KMS-11 (cell line): Measurements from ENCODE around the gene COLEC12.

ENCODE experiments used
- H2AFZ ChIP-seq: fragments of 200-600 bp; sonication (generic); 2 replicates; pipeline ENCODE4 v1.6.1; 2016; ENCODE audit warnings: antibody characterized with exemption, mixed run types, low read depth
- H3K27ac ChIP-seq: fragments of 200-600 bp; sonication (generic); 2 replicates; pipeline ENCODE4 v1.6.1; 2016; ENCODE audit warnings: mild to moderate bottlenecking, mixed run types
- H3K27me3 ChIP-seq: fragments of 200-600 bp; sonication (generic); 2 replicates; pipeline ENCODE4 v1.6.1; 2017; ENCODE audit warnings: mild to moderate bottlenecking, low read depth, mixed run types, moderate library complexity; ENCODE audit not compliant: insufficient read depth
- H3K36me3 ChIP-seq: fragments of 200-600 bp; sonication (generic); 2 replicates; pipeline ENCODE4 v1.6.1; 2017; ENCODE audit warnings: mild to moderate bottlenecking, mixed run types; ENCODE audit not compliant: insufficient read depth
- H3K4me1 ChIP-seq: fragments of 200-600 bp; sonication (generic); 2 replicates; pipeline ENCODE4 v1.6.1; 2016; ENCODE audit warnings: mild to moderate bottlenecking, low read depth, mixed run types; ENCODE audit not compliant: poor library complexity, severe bottlenecking
- H3K4me2 ChIP-seq: fragments of 200-600 bp; sonication (generic); 2 replicates; pipeline ENCODE4 v1.7.0; 2016; ENCODE audit warnings: mild to moderate bottlenecking, mixed run types
- H3K4me3 ChIP-seq: fragments of 200-600 bp; sonication (generic); IDR thresholded peaks from 2 replicates; pipeline ENCODE4 v1.6.1; 2017; ENCODE audit warnings: low read depth, low read length, mixed read lengths; ENCODE audit not compliant: insufficient read depth
- H3K79me2 ChIP-seq: fragments of 200-600 bp; sonication (generic); 2 replicates; pipeline ENCODE4 v1.6.1; 2016; ENCODE audit warnings: low read depth, mixed run types; ENCODE audit not compliant: insufficient read depth
- H3K9ac ChIP-seq: fragments of 200-600 bp; sonication (generic); 2 replicates; pipeline ENCODE4 v1.6.1; 2016; ENCODE audit warnings: mild to moderate bottlenecking, mixed run types
- H4K20me1 ChIP-seq: fragments of 200-600 bp; sonication (generic); 2 replicates; pipeline ENCODE4 v1.6.1; 2016; ENCODE audit warnings: mild to moderate bottlenecking, mixed run types; ENCODE audit not compliant: insufficient read depth
- CTCF ChIP-seq: fragments of 200-600 bp; sonication (generic); conservative IDR thresholded peaks from 2 replicates; pipeline ENCODE4 v1.6.1; 2017; ENCODE audit warnings: low read depth, mild to moderate bottlenecking, antibody characterized with exemption, low read length, moderate library complexity, mixed read lengths

COLEC12 gene

GRCh38 chr18:404061-404636 is 96.4 kb downstream of the COLEC12 start:
- no peaks in the 10 kb centered on the region for H4K20me1 ChIP-seq
- no peaks in the 10 kb centered on the region for H3K36me3 ChIP-seq
- no peaks in the 10 kb centered on the region for H3K27me3 ChIP-seq
- TF ChIP-seq CTCF: no peak
- H3K27ac ChIP-seq: no peak overlapping the region
- no peak overlapping the region for H2AFZ ChIP-seq
- no peak overlapping the region for H3K9ac ChIP-seq
- H3K4me2 ChIP-seq: no peak overlapping the region
- H3K4me1 ChIP-seq: no peaks in the 10 kb centered on the region
- H3K4me3 ChIP-seq: no peak overlapping the region
- H3K79me2 ChIP-seq: no peaks in the 10 kb centered on the region

GRCh38 chr18:402129-402528 is 98.4 kb downstream of the COLEC12 start:
- Histone ChIP-seq H3K79me2 (no peaks in the 10 kb centered on the region), H3K4me1 (no peaks in the 10 kb centered on the region), H3K4me2 (no peak overlapping the region), H3K27ac (no peak overlapping the region), H3K4me3 (no peak overlapping the region), H3K27me3 (no peaks in the 10 kb centered on the region), H3K9ac (no peak overlapping the region), H2AFZ (no peak overlapping the region), H4K20me1 (no peaks in the 10 kb centered on the region), H3K36me3 (no peaks in the 10 kb centered on the region)
- TF ChIP-seq CTCF: no peak

GRCh38 chr18:400456-400855 is 100.0 kb downstream of the COLEC12 start:
- no peak for TF ChIP-seq CTCF
- Histone ChIP-seq H4K20me1 (no peaks in the 10 kb centered on the region), H3K9ac (no peak overlapping the region)

GRCh38 chr18:399631-400135 is 100.8 kb downstream of the COLEC12 start:
- H4K20me1 ChIP-seq: no peaks in the 10 kb centered on the region
- no peak overlapping the region for H3K9ac ChIP-seq
- no peak overlapping the region for H3K27ac ChIP-seq
- no peak overlapping the region for H3K4me2 ChIP-seq
- no peaks in the 10 kb centered on the region for H3K79me2 ChIP-seq
- no peaks in the 10 kb centered on the region for H3K27me3 ChIP-seq
- no peak overlapping the region for H3K4me3 ChIP-seq
- H3K4me1 ChIP-seq: no peaks in the 10 kb centered on the region
- TF ChIP-seq CTCF: no peak
- no peak overlapping the region for H2AFZ ChIP-seq
- no peaks in the 10 kb centered on the region for H3K36me3 ChIP-seq

More at GRCh38 chr18:400456-400855, 100.0 kb downstream of the COLEC12 start:
- Histone ChIP-seq H3K4me2 (no peak overlapping the region), H3K4me1 (no peaks in the 10 kb centered on the region), H3K27me3 (no peaks in the 10 kb centered on the region), H2AFZ (no peak overlapping the region), H3K79me2 (no peaks in the 10 kb centered on the region), H3K27ac (no peak overlapping the region), H3K36me3 (no peaks in the 10 kb centered on the region), H3K4me3 (no peak overlapping the region)
